Measurements from ENCODE around the gene ANP32D. TPM values are rescaled to one million over a fixed set of nuclear protein-coding genes. Genes with fewer than 3 reads are reported as not detected.

ANP32D gene
- not detected in 2 replicates for total RNA-seq

DNA sequence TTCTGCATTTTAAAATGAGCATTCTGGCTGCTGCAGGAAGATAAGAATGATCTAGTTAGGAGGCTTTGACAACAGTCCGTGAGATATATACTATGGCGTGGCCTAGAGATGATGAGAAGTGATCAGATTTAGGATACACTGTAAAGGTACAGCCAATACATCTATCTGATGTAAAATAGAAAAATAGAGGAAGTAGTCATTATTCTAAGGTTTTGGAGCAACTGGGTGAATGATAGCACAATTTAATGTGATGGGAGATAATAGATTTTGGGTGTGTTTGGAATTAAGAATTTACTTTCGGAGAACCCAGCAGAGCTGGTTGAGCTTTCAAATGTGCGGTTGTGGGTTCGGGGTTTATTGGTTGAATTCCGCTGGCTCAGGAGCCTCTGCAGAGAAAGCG lies at the start of gene ANP32D:
TSS of gene ANP32D (plus strand) at position 301 of the 400 bp plus-strand sequence. CDS start 106 bp downstream, outside the sequence.

DNA sequence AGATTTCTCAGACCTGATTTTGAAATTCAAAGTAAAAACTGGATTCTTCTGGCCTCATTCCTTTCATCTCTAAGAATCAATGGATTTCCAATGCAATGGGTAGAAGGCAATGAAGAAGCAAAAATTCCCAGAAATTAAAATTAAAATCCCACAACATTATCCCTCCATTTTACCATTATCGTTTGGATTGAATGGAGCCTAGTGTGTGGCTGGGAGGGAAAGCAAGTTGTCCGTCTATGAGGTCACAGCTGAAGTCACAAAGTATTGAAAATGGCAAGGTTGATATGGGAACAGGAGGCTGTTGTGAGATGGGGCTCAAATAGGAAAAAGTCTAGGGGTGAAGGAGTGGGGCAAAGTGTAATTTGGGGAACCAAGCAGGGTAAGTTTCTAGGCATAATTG lies 9.8 kb downstream of the ANP32D start, which contains the start of gene C12orf54:
TSS of gene C12orf54 (plus strand) at position 301 of the 400 bp plus-strand sequence. CDS start 799 bp downstream, outside the sequence.

Other genes starting within 250 kb of the ANP32D start
- gene ZNF641, start 121.6 kb upstream of the ANP32D start, total RNA-seq: 1.1 TPM in 2 replicates
- not detected in 2 replicates for gene C12orf54, start 9.9 kb downstream of the ANP32D start, total RNA-seq
- not detected in 2 replicates for gene OR8S1, start 53.1 kb downstream of the ANP32D start, total RNA-seq
- gene LALBA, start 97.5 kb downstream of the ANP32D start, total RNA-seq: not detected in 2 replicates
- 34.0 and 55.1 TPM in 2 replicates for gene KANSL2, start 209.7 kb downstream of the ANP32D start, total RNA-seq
- 11.3 and 30.2 TPM in 2 replicates for gene CCNT1, start 244.1 kb downstream of the ANP32D start, total RNA-seq